MCF 10A (cell line): ENCODE measurements around the gene TTLL9. TPM values are rescaled to one million over a fixed set of nuclear protein-coding genes. Genes with fewer than 3 reads are reported as not detected.

ENCODE experiments used
- BruUV-seq: library from RNA; stranded (reverse); fragments of 400-500 nt; replicated peaks from 2 replicates; lab custom pipeline; 2021; lab: Mats Ljungman, UMichigan
- CTCF ChIA-PET: fragments of 300-600 bp; sonication (Branson Sonifier 250); formaldehyde crosslinking; extraction: SDS; loops from one replicate; lab custom pipeline; 2021; ENCODE audit warnings: antibody characterized with exemption, inconsistent platforms; lab: Yijun Ruan, JAX
- POLR2A ChIA-PET: fragments of 300-600, 350-650 bp; sonication (Branson Sonifier 250); formaldehyde crosslinking; extraction: SDS; loops from one replicate; lab custom pipeline; 2020; ENCODE audit warnings: antibody characterized with exemption, inconsistent platforms; lab: Yijun Ruan, JAX
- DNase-seq: peaks from one replicate; pipeline ENCODE4 v3.0.0-alpha.2; 2018; ENCODE audit not compliant: unreplicated experiment
- H3K27ac Mint-ChIP-seq: one replicate; pipeline ENCODE4 v1.8.0; 2022; ENCODE audit warnings: mild to moderate bottlenecking, low read depth, mixed read lengths; ENCODE audit not compliant: unreplicated experiment
- H3K27me3 Mint-ChIP-seq: one replicate; pipeline ENCODE4 v1.8.0; 2022; ENCODE audit warnings: mixed read lengths; ENCODE audit not compliant: insufficient read depth, unreplicated experiment
- H3K36me3 Mint-ChIP-seq: one replicate; pipeline ENCODE4 v1.8.0; 2022; ENCODE audit warnings: mild to moderate bottlenecking, moderate library complexity, mixed read lengths; ENCODE audit not compliant: insufficient read depth, unreplicated experiment
- H3K4me1 Mint-ChIP-seq: one replicate; pipeline ENCODE4 v1.8.0; 2022; ENCODE audit warnings: mixed read lengths; ENCODE audit not compliant: insufficient read depth, unreplicated experiment
- H3K4me3 Mint-ChIP-seq: one replicate; pipeline ENCODE4 v1.8.0; 2022; ENCODE audit warnings: mild to moderate bottlenecking, moderate library complexity, mixed read lengths; ENCODE audit not compliant: unreplicated experiment
- H3K9me3 Mint-ChIP-seq: one replicate; pipeline ENCODE4 v1.8.0; 2022; ENCODE audit warnings: mixed read lengths; ENCODE audit not compliant: unreplicated experiment
- intact Hi-C: fragments of 100-400 bp; cut with micrococcal nuclease; formaldehyde crosslinking; loops from 2 replicates; pipeline ENCODE4 v1.14.1; 2022
- total RNA-seq: library from RNA; stranded (reverse); gene quantifications from 2 replicates; pipeline ENCODE4 v1.2.3, GENCODE V29; 2022
- TF ChIP-seq, protein P1 (sequence below): fragments of 200-600 bp; IDR thresholded peaks from one replicate; pipeline ENCODE4 v1.8.0; 2022; ENCODE audit warnings: antibody characterized with exemption, mild to moderate bottlenecking; ENCODE audit not compliant: unreplicated experiment

The TTLL9 gene
- total RNA-seq, 1 experiment from 2014 or later: 0.19 TPM

DNA sequence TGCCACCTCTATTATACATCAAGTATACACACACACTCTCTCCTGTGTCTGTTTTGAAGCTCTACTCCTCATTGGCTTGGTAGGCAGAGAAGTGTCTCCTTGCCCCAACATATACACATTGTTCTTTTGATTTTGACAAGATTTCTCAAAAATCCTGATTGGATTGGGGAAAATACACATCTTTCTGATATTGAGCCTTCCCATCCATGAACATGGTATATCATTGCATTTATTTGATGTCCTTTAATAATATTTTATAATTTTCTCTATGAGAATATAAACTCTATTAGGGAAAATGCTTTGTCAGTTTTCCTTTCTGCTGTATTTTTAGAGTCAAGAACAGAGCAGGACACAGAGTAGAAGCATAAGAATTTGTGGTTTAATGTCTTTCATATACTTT lies 7.2 kb downstream of the TTLL9 start:
- no peak for DNase-seq
- Mint-ChIP-seq H3K36me3 (no peaks in the 10 kb centered on the region), H3K27me3 (peaks cover 26% of the 10 kb centered on the region), H3K4me1 (no peaks in the 10 kb centered on the region), H3K27ac (no peak overlapping the region), H3K4me3 (no peak overlapping the region), H3K9me3 (no peaks in the 10 kb centered on the region)
- no TSS peak for BruUV-seq
- TF ChIP-seq, protein P1, sequence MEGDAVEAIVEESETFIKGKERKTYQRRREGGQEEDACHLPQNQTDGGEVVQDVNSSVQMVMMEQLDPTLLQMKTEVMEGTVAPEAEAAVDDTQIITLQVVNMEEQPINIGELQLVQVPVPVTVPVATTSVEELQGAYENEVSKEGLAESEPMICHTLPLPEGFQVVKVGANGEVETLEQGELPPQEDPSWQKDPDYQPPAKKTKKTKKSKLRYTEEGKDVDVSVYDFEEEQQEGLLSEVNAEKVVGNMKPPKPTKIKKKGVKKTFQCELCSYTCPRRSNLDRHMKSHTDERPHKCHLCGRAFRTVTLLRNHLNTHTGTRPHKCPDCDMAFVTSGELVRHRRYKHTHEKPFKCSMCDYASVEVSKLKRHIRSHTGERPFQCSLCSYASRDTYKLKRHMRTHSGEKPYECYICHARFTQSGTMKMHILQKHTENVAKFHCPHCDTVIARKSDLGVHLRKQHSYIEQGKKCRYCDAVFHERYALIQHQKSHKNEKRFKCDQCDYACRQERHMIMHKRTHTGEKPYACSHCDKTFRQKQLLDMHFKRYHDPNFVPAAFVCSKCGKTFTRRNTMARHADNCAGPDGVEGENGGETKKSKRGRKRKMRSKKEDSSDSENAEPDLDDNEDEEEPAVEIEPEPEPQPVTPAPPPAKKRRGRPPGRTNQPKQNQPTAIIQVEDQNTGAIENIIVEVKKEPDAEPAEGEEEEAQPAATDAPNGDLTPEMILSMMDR: no peak
- CTCF ChIA-PET: interaction anchor here (1.1 to 6.2 kb wide), 3 partner anchors 24 to 75 kb away, joined by 3 to 63 read pairs (median 16); partner anchors contain the start of gene PDRG1
- intact Hi-C loops: no loop called here
- POLR2A ChIA-PET: interaction anchor here (3.0 kb wide), 1 partner anchor 74 kb away, joined by 17 read pairs; the partner anchor contains the start of gene PDRG1

DNA sequence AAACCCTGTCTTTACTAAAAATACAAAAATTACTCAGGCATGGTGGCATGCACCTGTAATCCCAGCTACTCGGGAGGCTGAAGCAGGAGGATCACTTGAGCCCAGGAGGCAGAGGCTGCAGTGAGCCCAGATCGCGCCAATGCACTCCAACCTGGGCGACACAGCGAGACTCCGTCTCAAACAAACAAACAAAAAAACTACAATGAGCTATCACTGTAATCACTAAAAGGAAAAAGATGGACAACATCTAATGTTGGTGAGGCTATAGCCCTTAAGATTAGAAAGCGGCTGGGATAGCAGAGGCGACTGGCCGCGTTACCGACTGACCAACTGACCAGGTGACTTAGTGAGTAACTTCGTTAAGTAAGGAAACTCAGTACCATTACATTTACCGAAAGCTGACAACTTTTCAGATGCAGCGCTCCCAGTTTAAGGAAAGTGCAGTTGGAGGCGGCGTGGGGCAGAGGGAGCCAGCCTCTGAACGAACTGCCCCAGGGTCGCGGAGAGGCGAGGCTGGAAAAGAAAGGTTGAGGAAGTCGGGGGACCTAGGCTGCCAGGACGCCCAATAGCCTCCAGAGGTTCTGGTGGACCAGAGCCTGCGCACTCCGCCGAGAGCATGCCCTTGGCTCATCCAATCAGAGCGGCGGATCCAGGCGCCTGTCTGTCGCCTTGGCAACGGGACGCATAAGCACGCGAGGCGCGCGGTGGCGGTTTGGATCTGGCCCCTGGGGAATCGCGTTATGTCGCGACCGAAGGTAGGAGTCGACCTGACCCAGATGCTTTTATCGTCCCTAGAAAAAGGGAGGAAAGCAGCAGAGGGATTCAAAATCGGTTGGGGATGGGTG lies 8.9 kb downstream of the TTLL9 start:
- intact Hi-C loops: no loop called here
- Mint-ChIP-seq H3K27ac (peak overlapping the region; percentile 98), H3K27me3 (peaks cover 12% of the 10 kb centered on the region), H3K4me1 (no peaks in the 10 kb centered on the region), H3K9me3 (no peaks in the 10 kb centered on the region), H3K4me3 (peak overlapping the region; percentile 98), H3K36me3 (no peaks in the 10 kb centered on the region)
- ChIA-PET POLR2A (interaction anchor here (0.6 to 3.0 kb wide), 5 partner anchors 16 to 850 kb away, joined by 3 to 17 read pairs (median 4); partner anchors contain the start of gene PDRG1), CTCF (interaction anchor here (0.6 to 6.2 kb wide), 8 partner anchors 14 to 188 kb away, joined by 3 to 63 read pairs (median 5); partner anchors contain the start of gene PDRG1)
- BruUV-seq: TSS peak; percentile 40
- peak; percentile 92 for DNase-seq
- TF ChIP-seq, protein P1: no peak

DNA sequence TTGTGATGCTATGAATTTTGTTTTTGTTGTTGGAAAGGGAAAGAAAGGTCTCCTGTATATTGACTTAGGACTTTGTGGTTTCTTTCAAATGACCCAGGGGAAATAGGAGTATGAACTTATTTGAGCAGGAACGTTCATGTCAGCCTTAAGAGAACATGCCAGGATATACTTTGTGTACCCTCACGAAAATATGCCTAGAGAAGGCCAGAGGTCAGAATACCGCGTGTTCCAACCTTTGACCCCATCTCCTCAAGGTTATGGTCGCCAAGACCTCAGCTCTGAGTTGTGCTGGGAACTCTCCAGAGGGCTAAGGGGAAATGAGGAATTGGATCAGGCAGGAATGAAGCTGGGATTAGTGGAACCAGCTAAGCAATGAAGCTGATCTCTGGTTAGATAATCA lies 11.5 kb downstream of the TTLL9 start:
- no peak for DNase-seq
- TF ChIP-seq, protein P1: no peak
- intact Hi-C loops: no loop called here
- Mint-ChIP-seq H3K4me3 (no peak overlapping the region), H3K27ac (no peak overlapping the region), H3K36me3 (no peaks in the 10 kb centered on the region), H3K27me3 (peaks cover 24% of the 10 kb centered on the region), H3K4me1 (no peaks in the 10 kb centered on the region), H3K9me3 (no peaks in the 10 kb centered on the region)
- BruUV-seq: no TSS peak
- ChIA-PET POLR2A (no interaction called here), CTCF (interaction anchor here (1.2 to 6.2 kb wide), 3 partner anchors 28 to 70 kb away, joined by 5 to 63 read pairs (median 8); partner anchors contain the start of gene PDRG1)

DNA sequence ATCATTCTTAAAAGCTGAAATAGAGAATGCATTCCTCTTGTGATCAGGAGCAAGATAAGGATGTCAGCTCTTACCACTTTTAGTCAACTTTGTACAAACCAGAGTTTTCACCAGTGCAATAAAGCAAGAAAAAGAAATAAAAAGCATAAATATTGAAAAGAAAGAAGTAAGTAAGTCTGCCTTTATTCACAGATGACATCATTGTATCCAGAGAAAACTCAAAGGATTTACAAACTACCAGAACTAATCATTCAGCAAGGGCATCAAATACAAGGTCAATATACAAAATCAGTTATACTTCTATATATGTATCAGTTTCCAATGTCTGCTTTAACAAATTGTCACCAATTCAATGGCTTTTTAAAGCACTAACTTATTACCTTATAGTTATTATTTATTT lies 13.4 kb downstream of the TTLL9 start:
- Mint-ChIP-seq H3K27ac (no peak overlapping the region), H3K9me3 (no peaks in the 10 kb centered on the region), H3K36me3 (no peaks in the 10 kb centered on the region), H3K4me3 (no peak overlapping the region), H3K27me3 (peaks cover 41% of the 10 kb centered on the region), H3K4me1 (no peaks in the 10 kb centered on the region)
- no peak for DNase-seq
- ChIA-PET CTCF (interaction anchor here (0.7 kb wide), 2 partner anchors 37 to 46 kb away, joined by 3 to 5 read pairs; no protein-coding TSS in a partner anchor), POLR2A (interaction anchor here (0.7 kb wide), 1 partner anchor 66 kb away, joined by 4 read pairs; no protein-coding TSS in a partner anchor)
- intact Hi-C loops: no loop called here
- TF ChIP-seq, protein P1: no peak
- BruUV-seq: no TSS peak
